ENCODE results near the gene ACAP3.
A peak's percentile ranks its signal among the peaks of the same experiment; 100 is the strongest.

Gene ACAP3

GRCh38 chr1:1285102-1285571 is 22.6 kb downstream of the ACAP3 start:
- DNase-seq (ENCODE audit: low read depth) = no peak

GRCh38 chr1:1284221-1285101 is 23.3 kb downstream of the ACAP3 start:
- DNase-seq (ENCODE audit: low read depth) = no peak

- no peak for DNase-seq (ENCODE audit: low read depth)
These were observed 23.9 kb downstream of the ACAP3 start for GRCh38 chr1:1283821-1284220.

- DNase-seq (ENCODE audit: low read depth) = no peak
These were observed 24.7 kb downstream of the ACAP3 start for GRCh38 chr1:1282998-1283397.

- no peak for DNase-seq (ENCODE audit: low read depth)
These were observed 26.0 kb downstream of the ACAP3 start for GRCh38 chr1:1281533-1282321.

- no peak for DNase-seq (ENCODE audit: low read depth)
These were observed 26.8 kb downstream of the ACAP3 start for GRCh38 chr1:1280782-1281481.

GRCh38 chr1:1279028-1279427 is 28.7 kb downstream of the ACAP3 start:
- DNase-seq (ENCODE audit: low read depth) = no peak

GRCh38 chr1:1278620-1279019 is 29.1 kb downstream of the ACAP3 start:
- DNase-seq (ENCODE audit: low read depth) = no peak

GRCh38 chr1:1275836-1276235 is 31.9 kb downstream of the ACAP3 start:
- DNase-seq (ENCODE audit: low read depth) = no peak

GRCh38 chr1:1274931-1275431 is 32.7 kb downstream of the ACAP3 start:
- no peak for DNase-seq (ENCODE audit: low read depth)

GRCh38 chr1:1274299-1274930 is 33.3 kb downstream of the ACAP3 start:
- DNase-seq (ENCODE audit: low read depth) = no peak

GRCh38 chr1:1273512-1274298 is 34.0 kb downstream of the ACAP3 start, which contains the start of gene UBE2J2:
Gene UBE2J2, minus strand, starts transcription at chr1:1273854. Its CDS starts 5,862 bp downstream, at chr1:1267992.
- no peak for DNase-seq (ENCODE audit: low read depth)

- DNase-seq (ENCODE audit: low read depth) = no peak
These were observed 34.6 kb downstream of the ACAP3 start for GRCh38 chr1:1273209-1273511.

- DNase-seq (ENCODE audit: low read depth) = no peak
These were observed 35.2 kb downstream of the ACAP3 start for GRCh38 chr1:1272341-1273208.

- no peak for DNase-seq (ENCODE audit: low read depth)
These were observed 36.9 kb downstream of the ACAP3 start for GRCh38 chr1:1270813-1271212.

- no peak for DNase-seq (ENCODE audit: low read depth)
These were observed 39.4 kb downstream of the ACAP3 start for GRCh38 chr1:1268284-1268682.

- no peak for DNase-seq (ENCODE audit: low read depth)
These were observed 40.0 kb downstream of the ACAP3 start for GRCh38 chr1:1267488-1268283.

- peak; percentile 95 for DNase-seq (ENCODE audit: low read depth)
These were observed 42.9 kb downstream of the ACAP3 start for GRCh38 chr1:1264868-1265272.

- no peak for DNase-seq (ENCODE audit: low read depth)
These were observed 43.7 kb downstream of the ACAP3 start for GRCh38 chr1:1264026-1264425.
